ENCODE data around the gene SYT17. TPM values are rescaled to one million over a fixed set of nuclear protein-coding genes. Genes with fewer than 3 reads are reported as not detected.

Gene SYT17
- total and polyA plus RNA-seq, 10 of the 15 experiments (the other 5 are each of a cell fraction or from before 2014, with no cell fraction given) = 3.7 to 12.3 (median 5.0) TPM

- TF ChIP-seq CTCF (IDR thresholded peaks at IDR 0.05 in 2 of 3, conservative IDR thresholded peaks at IDR 0.05 in 1 of 3; ENCODE audit: control insufficient read depth in 2 of 3, extremely low read depth in 1 of 3, insufficient read depth in 1 of 3, low read depth in 3 of 3, low read length in 3 of 3) (no peak), MTA2 (IDR thresholded peaks at IDR 0.05; ENCODE audit: low read depth) (no peak), JUNB (IDR thresholded peaks at IDR 0.05) (peak; percentile 56), RUNX3 (IDR thresholded peaks at IDR 0.05; ENCODE audit: low read length) (peak; percentile 98), NFXL1 (IDR thresholded peaks at IDR 0.05; ENCODE audit: borderline replicate concordance) (no peak), ZZZ3 (IDR thresholded peaks at IDR 0.05; ENCODE audit: control insufficient read depth, insufficient read length, low read depth) (no peak), EED (IDR thresholded peaks at IDR 0.05; ENCODE audit: low read depth) (peak; percentile 97), BCL3 (IDR thresholded peaks at IDR 0.05; ENCODE audit: borderline replicate concordance, insufficient read depth, low read depth, low read length, poor library complexity, severe bottlenecking) (peak; percentile 64), IKZF2 (IDR thresholded peaks at IDR 0.05) (peak; percentile 7 to 54), MXI1 (IDR thresholded peaks at IDR 0.05; ENCODE audit: low read depth, low read length) (no peak), CHD2 (IDR thresholded peaks at IDR 0.05; ENCODE audit: borderline replicate concordance, low read depth, low read length) (no peak), NFIC (IDR thresholded peaks at IDR 0.05; ENCODE audit: low read depth, low read length) (peak; percentile 79), RELA (IDR thresholded peaks at IDR 0.05; ENCODE audit: borderline replicate concordance, partially characterized antibody) (no peak), TAF1 (IDR thresholded peaks at IDR 0.05; ENCODE audit: borderline replicate concordance, low read depth, low read length) (no peak), YY1 (IDR thresholded peaks at IDR 0.05; ENCODE audit: low read depth, low read length) (no peak), TCF7 (IDR thresholded peaks at IDR 0.05; ENCODE audit: borderline replicate concordance) (no peak), PAX5 (IDR thresholded peaks at IDR 0.05; ENCODE audit: borderline replicate concordance, low read depth, low read length) (no peak; the same call in 1 of the 2 replicates), YBX1 (IDR thresholded peaks at IDR 0.05) (no peak), SP1 (IDR thresholded peaks at IDR 0.05; ENCODE audit: low read depth, low read length) (no peak), CEBPZ (IDR thresholded peaks at IDR 0.05; ENCODE audit: low read depth, low read length) (no peak), FOXK2 (IDR thresholded peaks at IDR 0.05) (no peak)
- TF ChIP-seq, protein P1, sequence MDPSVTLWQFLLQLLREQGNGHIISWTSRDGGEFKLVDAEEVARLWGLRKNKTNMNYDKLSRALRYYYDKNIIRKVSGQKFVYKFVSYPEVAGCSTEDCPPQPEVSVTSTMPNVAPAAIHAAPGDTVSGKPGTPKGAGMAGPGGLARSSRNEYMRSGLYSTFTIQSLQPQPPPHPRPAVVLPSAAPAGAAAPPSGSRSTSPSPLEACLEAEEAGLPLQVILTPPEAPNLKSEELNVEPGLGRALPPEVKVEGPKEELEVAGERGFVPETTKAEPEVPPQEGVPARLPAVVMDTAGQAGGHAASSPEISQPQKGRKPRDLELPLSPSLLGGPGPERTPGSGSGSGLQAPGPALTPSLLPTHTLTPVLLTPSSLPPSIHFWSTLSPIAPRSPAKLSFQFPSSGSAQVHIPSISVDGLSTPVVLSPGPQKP (IDR thresholded peaks at IDR 0.05; ENCODE audit: low read depth, low read length) = no peak
- TF ChIP-seq, protein P2, sequence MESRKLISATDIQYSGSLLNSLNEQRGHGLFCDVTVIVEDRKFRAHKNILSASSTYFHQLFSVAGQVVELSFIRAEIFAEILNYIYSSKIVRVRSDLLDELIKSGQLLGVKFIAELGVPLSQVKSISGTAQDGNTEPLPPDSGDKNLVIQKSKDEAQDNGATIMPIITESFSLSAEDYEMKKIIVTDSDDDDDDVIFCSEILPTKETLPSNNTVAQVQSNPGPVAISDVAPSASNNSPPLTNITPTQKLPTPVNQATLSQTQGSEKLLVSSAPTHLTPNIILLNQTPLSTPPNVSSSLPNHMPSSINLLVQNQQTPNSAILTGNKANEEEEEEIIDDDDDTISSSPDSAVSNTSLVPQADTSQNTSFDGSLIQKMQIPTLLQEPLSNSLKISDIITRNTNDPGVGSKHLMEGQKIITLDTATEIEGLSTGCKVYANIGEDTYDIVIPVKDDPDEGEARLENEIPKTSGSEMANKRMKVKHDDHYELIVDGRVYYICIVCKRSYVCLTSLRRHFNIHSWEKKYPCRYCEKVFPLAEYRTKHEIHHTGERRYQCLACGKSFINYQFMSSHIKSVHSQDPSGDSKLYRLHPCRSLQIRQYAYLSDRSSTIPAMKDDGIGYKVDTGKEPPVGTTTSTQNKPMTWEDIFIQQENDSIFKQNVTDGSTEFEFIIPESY (IDR thresholded peaks at IDR 0.05) = no peak
Measured at GRCh38 chr16:19127205-19127604, 40.8 kb upstream of the SYT17 start (continued).

Data from GM12878 (cell line).